Measurements from ENCODE around the gene VPS13D. TPM values are rescaled to one million over a fixed set of nuclear protein-coding genes. Genes with fewer than 3 reads are reported as not detected.

The VPS13D gene
- total RNA-seq, 1 experiment from 2014 or later = 20.2 TPM

DNA sequence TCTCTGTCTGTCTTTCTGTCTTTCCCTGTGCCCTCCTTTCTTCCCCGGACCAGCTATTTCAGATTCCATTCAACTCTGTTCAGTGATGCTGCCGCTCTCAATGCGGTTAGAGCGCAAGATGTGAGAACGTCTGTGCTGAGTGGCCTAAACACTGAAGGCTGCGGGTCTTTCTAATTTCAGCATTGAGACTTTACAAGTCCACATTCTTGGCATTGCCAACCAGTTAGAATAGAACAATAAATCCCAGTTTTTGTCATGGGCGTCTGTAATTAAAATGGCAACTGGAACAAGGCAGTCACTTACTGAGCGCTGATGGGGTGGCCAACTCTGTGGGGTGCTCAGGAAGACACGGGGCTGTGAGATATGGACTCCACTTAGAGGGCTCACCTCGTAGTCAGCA, 275.4 kb downstream of the VPS13D start:
- no peak overlapping the region for H4K8ac ChIP-seq (replicated peaks; ENCODE audit: insufficient read length, low read depth, low read length)
- H3K18ac ChIP-seq (ENCODE audit: insufficient read length, low read depth, low read length) = no peak overlapping the region
- no peak overlapping the region for H2BK5ac ChIP-seq (ENCODE audit: insufficient read length, low read length)
- no peak overlapping the region for H2AFZ ChIP-seq (ENCODE audit: low read length)
- Mint-ChIP-seq H3K9me3 (no peaks in the 10 kb centered on the region), H3K4me3 (no peak overlapping the region), H3K4me1 (peaks cover 13 to 39% of the 10 kb centered on the region in 2 experiments), H3K36me3 (ENCODE audit: insufficient read depth in 1 of 3, low read depth in 3 of 3) (peaks cover 0 to 8% (median 7%) of the 10 kb centered on the region in 3 experiments; a peak in 4 of 7 replicates), H3K27ac (no peak overlapping the region; a peak in 1 of 7 replicates), H3K27me3 (ENCODE audit: low read depth) (no peaks in the 10 kb centered on the region)
- H2BK15ac ChIP-seq (ENCODE audit: low read depth, low read length) = no peak overlapping the region
- no peaks in the 10 kb centered on the region for H3K4me1 ChIP-seq (ENCODE audit: insufficient read depth, low read length)
- H2BK120ac ChIP-seq (ENCODE audit: low read depth, low read length, poor library complexity, severe bottlenecking) = no peak overlapping the region
- no peaks in the 10 kb centered on the region for H3K79me2 ChIP-seq (ENCODE audit: insufficient read depth, low read length)
- no peak overlapping the region for H3K23ac ChIP-seq (ENCODE audit: insufficient read length, low read depth, low read length)
- no peaks in the 10 kb centered on the region for H3K27me3 ChIP-seq (ENCODE audit: insufficient read depth, low read length)
- H3K23me2 ChIP-seq (ENCODE audit: insufficient read length, low read depth, low read length, poor library complexity, severe bottlenecking) = no peaks in the 10 kb centered on the region
- TF ChIP-seq, protein P1, sequence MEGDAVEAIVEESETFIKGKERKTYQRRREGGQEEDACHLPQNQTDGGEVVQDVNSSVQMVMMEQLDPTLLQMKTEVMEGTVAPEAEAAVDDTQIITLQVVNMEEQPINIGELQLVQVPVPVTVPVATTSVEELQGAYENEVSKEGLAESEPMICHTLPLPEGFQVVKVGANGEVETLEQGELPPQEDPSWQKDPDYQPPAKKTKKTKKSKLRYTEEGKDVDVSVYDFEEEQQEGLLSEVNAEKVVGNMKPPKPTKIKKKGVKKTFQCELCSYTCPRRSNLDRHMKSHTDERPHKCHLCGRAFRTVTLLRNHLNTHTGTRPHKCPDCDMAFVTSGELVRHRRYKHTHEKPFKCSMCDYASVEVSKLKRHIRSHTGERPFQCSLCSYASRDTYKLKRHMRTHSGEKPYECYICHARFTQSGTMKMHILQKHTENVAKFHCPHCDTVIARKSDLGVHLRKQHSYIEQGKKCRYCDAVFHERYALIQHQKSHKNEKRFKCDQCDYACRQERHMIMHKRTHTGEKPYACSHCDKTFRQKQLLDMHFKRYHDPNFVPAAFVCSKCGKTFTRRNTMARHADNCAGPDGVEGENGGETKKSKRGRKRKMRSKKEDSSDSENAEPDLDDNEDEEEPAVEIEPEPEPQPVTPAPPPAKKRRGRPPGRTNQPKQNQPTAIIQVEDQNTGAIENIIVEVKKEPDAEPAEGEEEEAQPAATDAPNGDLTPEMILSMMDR (conservative IDR thresholded peaks at IDR 0.05) = no peak
- H2BK20ac ChIP-seq (ENCODE audit: low read depth, low read length, poor library complexity, severe bottlenecking) = no peak overlapping the region
- H3K9me3 ChIP-seq (ENCODE audit: control insufficient read depth, low read depth, low read length) = no peaks in the 10 kb centered on the region
- no peak overlapping the region for H4K91ac ChIP-seq (ENCODE audit: insufficient read length, low read depth, low read length)
- no CpG with 5 or more reads among the region's 10 CpGs for WGBS (ENCODE audit: extremely low coverage, insufficient read length, low lambda C conversion rate)
- no peaks in the 10 kb centered on the region for H3K79me1 ChIP-seq (ENCODE audit: insufficient read depth, low read depth, low read length, poor library complexity, severe bottlenecking)
- no peak overlapping the region for H3K4ac ChIP-seq (ENCODE audit: low read depth, low read length)
- H3K4me2 ChIP-seq (ENCODE audit: insufficient read depth, insufficient read length, low read length) = no peak overlapping the region
- H2BK12ac ChIP-seq (ENCODE audit: insufficient read length, low read depth, low read length) = no peak overlapping the region
- DNase-seq = no peak
- no peak overlapping the region for H4K5ac ChIP-seq (ENCODE audit: insufficient read length, low read depth, low read length)
- no peaks in the 10 kb centered on the region for H4K20me1 ChIP-seq (ENCODE audit: control insufficient read depth, insufficient read depth, insufficient read length)
- H3T11ph ChIP-seq (ENCODE audit: low read length) = no peak overlapping the region
- no peak overlapping the region for H3K56ac ChIP-seq (ENCODE audit: insufficient read length, low read depth, low read length)
- no peak overlapping the region for H3K9ac ChIP-seq (ENCODE audit: extremely low read depth, insufficient read length, low read length)
- no peak overlapping the region for H3K14ac ChIP-seq (ENCODE audit: insufficient read depth, low read length)
- no peak overlapping the region for H2AK5ac ChIP-seq (ENCODE audit: insufficient read length, low read length)
- no peak overlapping the region for H3K27ac ChIP-seq (ENCODE audit: insufficient read length, low read depth, low read length)

All from H9 (cell line).